GM23338 (cell line): ENCODE results near the gene AGA.

Experiments used
- EZH2 ChIP-seq: fragments of 200-600 bp; sonication (generic); IDR thresholded peaks from one replicate; pipeline ENCODE4 v1.8.0; 2017; ENCODE audit warnings: antibody characterized with exemption, mild to moderate bottlenecking, low read depth; ENCODE audit not compliant: unreplicated experiment
- EZH2phosphoT487 ChIP-seq: fragments of 200-600 bp; sonication (generic); IDR thresholded peaks from one replicate; pipeline ENCODE4 v1.8.1; 2018; ENCODE audit warnings: antibody characterized with exemption; ENCODE audit not compliant: unreplicated experiment
- NANOG ChIP-seq: IDR thresholded peaks from 2 replicates; pipeline ENCODE4 v1.6.1; 2016; ENCODE audit warnings: antibody characterized with exemption, borderline replicate concordance
- ZNF462 ChIP-seq: fragments of 250-450 bp; sonication (Bioruptor Pico); IDR thresholded peaks from 2 replicates; pipeline ENCODE4 v1.5.0; 2020; ENCODE audit warnings: mild to moderate bottlenecking, moderate library complexity

- TF ChIP-seq NANOG (no peak), ZNF462 (no peak), EZH2phosphoT487 (no peak), EZH2 (no peak)
These were observed 31.7 kb downstream of the AGA start for GRCh38 chr4:177410566-177410965.
